Measurements from ENCODE around the gene FOXD1. TPM values are rescaled to one million over a fixed set of nuclear protein-coding genes. Genes with fewer than 3 reads are reported as not detected.
A peak's percentile ranks its signal among the peaks of the same experiment; 100 is the strongest.

The FOXD1 gene
- total RNA-seq, 1 donor: 17.0 TPM

GRCh38 chr5:73454379-73455036 lies 5.9 kb upstream of the FOXD1 start:
- Histone ChIP-seq H3K36me3 (ENCODE audit: insufficient read depth, low read length) (no peaks in the 10 kb centered on the region), H3K9me3 (ENCODE audit: low read depth, low read length) (no peaks in the 10 kb centered on the region), H3K4me1 (ENCODE audit: insufficient read depth, low read length) (peaks cover 7% of the 10 kb centered on the region), H3K4me3 (ENCODE audit: insufficient read depth, low read length) (no peak overlapping the region), H3K27me3 (ENCODE audit: insufficient read depth, low read length) (peaks cover 12% of the 10 kb centered on the region), H3K79me2 (ENCODE audit: insufficient read depth, low read length) (no peaks in the 10 kb centered on the region), H3K27ac (ENCODE audit: low read depth, low read length) (no peak overlapping the region), H3K4me2 (ENCODE audit: insufficient read depth, low read length) (no peak overlapping the region), H2AFZ (ENCODE audit: low read length) (no peak overlapping the region), H4K20me1 (ENCODE audit: insufficient read depth, low read length) (no peaks in the 10 kb centered on the region)
- TF ChIP-seq CTCF (IDR thresholded peaks at IDR 0.05; ENCODE audit: extremely low read depth, low read depth, low read length): peak; percentile 81
- DNase-seq (ENCODE audit: insufficient read length, low spot score, missing footprints): no peak

GRCh38 chr5:73452215-73452614 lies 3.6 kb upstream of the FOXD1 start:
- Histone ChIP-seq H2AFZ (ENCODE audit: low read length) (no peak overlapping the region), H3K4me2 (ENCODE audit: insufficient read depth, low read length) (no peak overlapping the region), H3K4me1 (ENCODE audit: insufficient read depth, low read length) (peaks cover 13% of the 10 kb centered on the region), H3K27me3 (ENCODE audit: insufficient read depth, low read length) (peaks cover 12% of the 10 kb centered on the region), H3K36me3 (ENCODE audit: insufficient read depth, low read length) (no peaks in the 10 kb centered on the region), H4K20me1 (ENCODE audit: insufficient read depth, low read length) (no peaks in the 10 kb centered on the region), H3K27ac (ENCODE audit: low read depth, low read length) (no peak overlapping the region), H3K79me2 (ENCODE audit: insufficient read depth, low read length) (peaks cover 7% of the 10 kb centered on the region), H3K4me3 (ENCODE audit: insufficient read depth, low read length) (no peak overlapping the region), H3K9me3 (ENCODE audit: low read depth, low read length) (no peaks in the 10 kb centered on the region)
- no peak for TF ChIP-seq CTCF (IDR thresholded peaks at IDR 0.05; ENCODE audit: extremely low read depth, low read depth, low read length)
- DNase-seq (ENCODE audit: insufficient read length, low spot score, missing footprints): no peak

GRCh38 chr5:73451224-73452130 lies 2.9 kb upstream of the FOXD1 start:
- Histone ChIP-seq H3K27ac (ENCODE audit: low read depth, low read length) (no peak overlapping the region), H3K36me3 (ENCODE audit: insufficient read depth, low read length) (no peaks in the 10 kb centered on the region), H3K4me1 (ENCODE audit: insufficient read depth, low read length) (peaks cover 13% of the 10 kb centered on the region), H3K9me3 (ENCODE audit: low read depth, low read length) (no peaks in the 10 kb centered on the region), H3K4me3 (ENCODE audit: insufficient read depth, low read length) (peak overlapping the region; percentile 73), H4K20me1 (ENCODE audit: insufficient read depth, low read length) (peaks cover 4% of the 10 kb centered on the region), H3K27me3 (ENCODE audit: insufficient read depth, low read length) (peaks cover 12% of the 10 kb centered on the region), H3K79me2 (ENCODE audit: insufficient read depth, low read length) (peaks cover 13% of the 10 kb centered on the region), H3K4me2 (ENCODE audit: insufficient read depth, low read length) (peak overlapping the region; percentile 78), H2AFZ (ENCODE audit: low read length) (peak overlapping the region; percentile 77)
- peak; percentile 64 for TF ChIP-seq CTCF (IDR thresholded peaks at IDR 0.05; ENCODE audit: extremely low read depth, low read depth, low read length)
- DNase-seq (ENCODE audit: insufficient read length, low spot score, missing footprints): peak; percentile 91

- TF ChIP-seq CTCF (IDR thresholded peaks at IDR 0.05; ENCODE audit: extremely low read depth, low read depth, low read length): no peak
- Histone ChIP-seq H4K20me1 (ENCODE audit: insufficient read depth, low read length) (peaks cover 8% of the 10 kb centered on the region), H3K27me3 (ENCODE audit: insufficient read depth, low read length) (peaks cover 12% of the 10 kb centered on the region), H3K36me3 (ENCODE audit: insufficient read depth, low read length) (no peaks in the 10 kb centered on the region), H2AFZ (ENCODE audit: low read length) (peak overlapping the region; percentile 77), H3K79me2 (ENCODE audit: insufficient read depth, low read length) (peaks cover 20% of the 10 kb centered on the region), H3K27ac (ENCODE audit: low read depth, low read length) (no peak overlapping the region), H3K9me3 (ENCODE audit: low read depth, low read length) (no peaks in the 10 kb centered on the region), H3K4me1 (ENCODE audit: insufficient read depth, low read length) (peaks cover 13% of the 10 kb centered on the region), H3K4me3 (ENCODE audit: insufficient read depth, low read length) (peak overlapping the region; percentile 73), H3K4me2 (ENCODE audit: insufficient read depth, low read length) (peak overlapping the region; percentile 78)
- DNase-seq (ENCODE audit: insufficient read length, low spot score, missing footprints): no peak
Observed at GRCh38 chr5:73450672-73451223, 2.2 kb upstream of the FOXD1 start.
